ENCODE results near the gene TMEM245. TPM values are rescaled to one million over a fixed set of nuclear protein-coding genes. Genes with fewer than 3 reads are reported as not detected.

Gene TMEM245
- total RNA-seq, 2 experiments from 2014 or later = 23.3 to 26.7 TPM

GRCh38 chr9:109124121-109124520, 4.4 kb upstream of the TMEM245 start:
- intact Hi-C loops (cut with micrococcal nuclease) = no loop called here
- no peaks in the 10 kb centered on the region for H3K9me3 Mint-ChIP-seq
- H3K27me3 Mint-ChIP-seq = no peaks in the 10 kb centered on the region
- H3K27ac Mint-ChIP-seq = no peak overlapping the region
- CTCF ChIA-PET = interaction anchor here (1.1 kb wide), 1 partner anchor 15 kb away, joined by 3 read pairs; no protein-coding TSS in a partner anchor
- TF ChIP-seq CTCF (IDR thresholded peaks at IDR 0.05) = no peak
- no peak for ATAC-seq
- DNase-seq = no peak
- POLR2A ChIA-PET = no interaction called here
- no peaks in the 10 kb centered on the region for H3K36me3 Mint-ChIP-seq (ENCODE audit: low read depth)
- H3K4me1 Mint-ChIP-seq (ENCODE audit: low read depth) = peaks cover 11% of the 10 kb centered on the region
- no peak overlapping the region for H3K4me3 Mint-ChIP-seq

GRCh38 chr9:109122726-109123621, 3.2 kb upstream of the TMEM245 start:
- POLR2A ChIA-PET = no interaction called here
- Mint-ChIP-seq H3K27me3 (no peaks in the 10 kb centered on the region), H3K4me3 (no peak overlapping the region), H3K9me3 (no peaks in the 10 kb centered on the region), H3K27ac (no peak overlapping the region), H3K36me3 (ENCODE audit: low read depth) (peaks cover 1% of the 10 kb centered on the region), H3K4me1 (ENCODE audit: low read depth) (peaks cover 14% of the 10 kb centered on the region)
- DNase-seq (no peak), ATAC-seq (no peak)
- TF ChIP-seq CTCF (IDR thresholded peaks at IDR 0.05) = no peak
- intact Hi-C loops (cut with micrococcal nuclease) = no loop called here
- CTCF ChIA-PET = no interaction called here

- ATAC-seq = no peak
- DNase-seq = no peak
- no peak overlapping the region for H3K27ac Mint-ChIP-seq
- POLR2A ChIA-PET = no interaction called here
- intact Hi-C loops (cut with micrococcal nuclease) = no loop called here
- TF ChIP-seq CTCF (IDR thresholded peaks at IDR 0.05) = no peak
- no peak overlapping the region for H3K4me3 Mint-ChIP-seq
- H3K4me1 Mint-ChIP-seq (ENCODE audit: low read depth) = peaks cover 27% of the 10 kb centered on the region
- no peaks in the 10 kb centered on the region for H3K9me3 Mint-ChIP-seq
- H3K27me3 Mint-ChIP-seq = no peaks in the 10 kb centered on the region
- peaks cover 14% of the 10 kb centered on the region for H3K36me3 Mint-ChIP-seq (ENCODE audit: low read depth)
- CTCF ChIA-PET = no interaction called here
Measured at GRCh38 chr9:109121232-109121796, 1.6 kb upstream of the TMEM245 start.

- Mint-ChIP-seq H3K27ac (peak overlapping the region; percentile 79), H3K4me3 (peak overlapping the region; percentile 91), H3K4me1 (ENCODE audit: low read depth) (peaks cover 33% of the 10 kb centered on the region), H3K36me3 (ENCODE audit: low read depth) (peaks cover 19% of the 10 kb centered on the region), H3K27me3 (no peaks in the 10 kb centered on the region), H3K9me3 (no peaks in the 10 kb centered on the region)
- intact Hi-C loops (cut with micrococcal nuclease) = no loop called here
- no peak for TF ChIP-seq CTCF (IDR thresholded peaks at IDR 0.05)
- ChIA-PET CTCF (interaction anchor here (1.0 to 1.3 kb wide), 5 partner anchors 9 to 46 kb away, joined by 3 to 4 read pairs (median 3); no protein-coding TSS in a partner anchor), POLR2A (interaction anchor here (0.6 to 3.4 kb wide), 6 partner anchors 9 to 1832 kb away, joined by 3 to 19 read pairs (median 4); no protein-coding TSS in a partner anchor)
- DNase-seq = no peak
- ATAC-seq = no peak
Measured at GRCh38 chr9:109120204-109120789, 550 bp upstream of the TMEM245 start.
